Measurements from ENCODE around the gene RAB10. TPM values are rescaled to one million over a fixed set of nuclear protein-coding genes. Genes with fewer than 3 reads are reported as not detected.

Gene RAB10
- total RNA-seq, 1 donor from 2014 or later = 192 TPM

- peaks cover 50% of the 10 kb centered on the region for H3K27me3 Mint-ChIP-seq (ENCODE audit: low read depth, unreplicated experiment)
- no peak overlapping the region for H3K27ac ChIP-seq (ENCODE audit: low read depth, low read length)
- peaks cover 8% of the 10 kb centered on the region for H3K27me3 ChIP-seq (ENCODE audit: insufficient read depth, low read length)
- peaks cover 3% of the 10 kb centered on the region for H3K9me3 Mint-ChIP-seq (ENCODE audit: unreplicated experiment)
- DNase-seq (ENCODE audit: low read depth) (no peak), FAIRE-seq (no peak)
- H3K4me1 Mint-ChIP-seq (ENCODE audit: low read depth, unreplicated experiment) = peaks cover 6% of the 10 kb centered on the region
- H3K9me3 ChIP-seq (ENCODE audit: insufficient read depth, low read depth, low read length) = no peaks in the 10 kb centered on the region
- H3K79me2 ChIP-seq (ENCODE audit: insufficient read depth, low read length) = no peaks in the 10 kb centered on the region
- no peak overlapping the region for H3K4me3 ChIP-seq (ENCODE audit: insufficient read depth, low read depth, low read length)
- no peak overlapping the region for H3K4me3 Mint-ChIP-seq (ENCODE audit: unreplicated experiment)
- H3K36me3 Mint-ChIP-seq (ENCODE audit: low read depth, unreplicated experiment) = no peaks in the 10 kb centered on the region
- peak overlapping the region; percentile 84 for H3K4me2 ChIP-seq (ENCODE audit: low read length)
- TF ChIP-seq CTCF (IDR thresholded peaks at IDR 0.05; ENCODE audit: insufficient read depth, low read depth, low read length) (no peak), EZH2 (IDR thresholded peaks at IDR 0.05; ENCODE audit: insufficient read depth, low read length) (no peak)
- no peaks in the 10 kb centered on the region for H3K36me3 ChIP-seq (ENCODE audit: insufficient read depth, low read length)
- no peak overlapping the region for H3K27ac Mint-ChIP-seq (ENCODE audit: unreplicated experiment)
- no peak overlapping the region for H3K9ac ChIP-seq (ENCODE audit: low read length)
- H4K20me1 ChIP-seq (ENCODE audit: insufficient read depth, low read length) = no peaks in the 10 kb centered on the region
- H2AFZ ChIP-seq (ENCODE audit: low read depth, low read length) = no peak overlapping the region
- H3K4me1 ChIP-seq (ENCODE audit: insufficient read depth, low read length) = peaks cover 4% of the 10 kb centered on the region
These were observed 144.4 kb downstream of the RAB10 start for GRCh38 chr2:26178246-26178645.

GRCh38 chr2:26178746-26179436 lies 145.0 kb downstream of the RAB10 start:
- Histone ChIP-seq H2AFZ (ENCODE audit: low read depth, low read length) (peak overlapping the region; percentile 58), H4K20me1 (ENCODE audit: insufficient read depth, low read length) (no peaks in the 10 kb centered on the region), H3K9me3 (ENCODE audit: insufficient read depth, low read depth, low read length) (no peaks in the 10 kb centered on the region), H3K36me3 (ENCODE audit: insufficient read depth, low read length) (no peaks in the 10 kb centered on the region), H3K27ac (ENCODE audit: low read depth, low read length) (no peak overlapping the region), H3K4me1 (ENCODE audit: insufficient read depth, low read length) (peaks cover 4% of the 10 kb centered on the region), H3K9ac (ENCODE audit: low read length) (peak overlapping the region; percentile 27), H3K4me2 (ENCODE audit: low read length) (peak overlapping the region; percentile 84), H3K79me2 (ENCODE audit: insufficient read depth, low read length) (no peaks in the 10 kb centered on the region), H3K4me3 (ENCODE audit: insufficient read depth, low read depth, low read length) (peak overlapping the region; percentile 46), H3K27me3 (ENCODE audit: insufficient read depth, low read length) (peaks cover 8% of the 10 kb centered on the region)
- FAIRE-seq (no peak), DNase-seq (ENCODE audit: low read depth) (no peak)
- Mint-ChIP-seq H3K4me1 (ENCODE audit: low read depth, unreplicated experiment) (peaks cover 6% of the 10 kb centered on the region), H3K9me3 (ENCODE audit: unreplicated experiment) (peaks cover 3% of the 10 kb centered on the region), H3K36me3 (ENCODE audit: low read depth, unreplicated experiment) (no peaks in the 10 kb centered on the region), H3K4me3 (ENCODE audit: unreplicated experiment) (peak overlapping the region; percentile 40), H3K27ac (ENCODE audit: unreplicated experiment) (no peak overlapping the region), H3K27me3 (ENCODE audit: low read depth, unreplicated experiment) (peaks cover 56% of the 10 kb centered on the region)
- no peak for TF ChIP-seq CTCF (IDR thresholded peaks at IDR 0.05; ENCODE audit: insufficient read depth, low read depth, low read length)
- TF ChIP-seq EZH2 (IDR thresholded peaks at IDR 0.05; ENCODE audit: insufficient read depth, low read length) = no peak

- H3K4me1 ChIP-seq (ENCODE audit: insufficient read depth, low read length) = peaks cover 4% of the 10 kb centered on the region
- peak overlapping the region; percentile 84 for H3K4me2 ChIP-seq (ENCODE audit: low read length)
- H3K27ac ChIP-seq (ENCODE audit: low read depth, low read length) = no peak overlapping the region
- H3K27me3 Mint-ChIP-seq (ENCODE audit: low read depth, unreplicated experiment) = peaks cover 54% of the 10 kb centered on the region
- H3K4me1 Mint-ChIP-seq (ENCODE audit: low read depth, unreplicated experiment) = peaks cover 6% of the 10 kb centered on the region
- peak overlapping the region; percentile 46 for H3K4me3 ChIP-seq (ENCODE audit: insufficient read depth, low read depth, low read length)
- no peak overlapping the region for H3K4me3 Mint-ChIP-seq (ENCODE audit: unreplicated experiment)
- H3K9ac ChIP-seq (ENCODE audit: low read length) = peak overlapping the region; percentile 27
- FAIRE-seq (no peak), DNase-seq (ENCODE audit: low read depth) (no peak)
- H3K27ac Mint-ChIP-seq (ENCODE audit: unreplicated experiment) = no peak overlapping the region
- no peaks in the 10 kb centered on the region for H3K36me3 ChIP-seq (ENCODE audit: insufficient read depth, low read length)
- peaks cover 3% of the 10 kb centered on the region for H3K27me3 ChIP-seq (ENCODE audit: insufficient read depth, low read length)
- H3K79me2 ChIP-seq (ENCODE audit: insufficient read depth, low read length) = no peaks in the 10 kb centered on the region
- H3K9me3 ChIP-seq (ENCODE audit: insufficient read depth, low read depth, low read length) = no peaks in the 10 kb centered on the region
- H4K20me1 ChIP-seq (ENCODE audit: insufficient read depth, low read length) = no peaks in the 10 kb centered on the region
- peak overlapping the region; percentile 58 for H2AFZ ChIP-seq (ENCODE audit: low read depth, low read length)
- no peaks in the 10 kb centered on the region for H3K36me3 Mint-ChIP-seq (ENCODE audit: low read depth, unreplicated experiment)
- H3K9me3 Mint-ChIP-seq (ENCODE audit: unreplicated experiment) = peaks cover under 1% of the 10 kb centered on the region
- no peak for TF ChIP-seq CTCF (IDR thresholded peaks at IDR 0.05; ENCODE audit: insufficient read depth, low read depth, low read length)
These were observed 145.6 kb downstream of the RAB10 start for GRCh38 chr2:26179446-26179913.

Measured in astrocyte (in vitro differentiated cells and primary cell).